HG02981 (cell line): ENCODE data around the gene SGO2.
A peak's percentile ranks its signal among the peaks of the same experiment; 100 is the strongest.
"Not testable (repeated sequence)": the region's sequence is repeated elsewhere in the genome, so short reads cannot be mapped to it uniquely, and the experiment has no call there.

Experiments
- ATAC-seq: cut with Tn5 transposase; IDR thresholded peaks from one replicate; pipeline ENCODE4 v1.9.1; 2021; ENCODE audit warnings: mild to moderate bottlenecking, moderate library complexity; ENCODE audit not compliant: unreplicated experiment

SGO2 gene

DNA sequence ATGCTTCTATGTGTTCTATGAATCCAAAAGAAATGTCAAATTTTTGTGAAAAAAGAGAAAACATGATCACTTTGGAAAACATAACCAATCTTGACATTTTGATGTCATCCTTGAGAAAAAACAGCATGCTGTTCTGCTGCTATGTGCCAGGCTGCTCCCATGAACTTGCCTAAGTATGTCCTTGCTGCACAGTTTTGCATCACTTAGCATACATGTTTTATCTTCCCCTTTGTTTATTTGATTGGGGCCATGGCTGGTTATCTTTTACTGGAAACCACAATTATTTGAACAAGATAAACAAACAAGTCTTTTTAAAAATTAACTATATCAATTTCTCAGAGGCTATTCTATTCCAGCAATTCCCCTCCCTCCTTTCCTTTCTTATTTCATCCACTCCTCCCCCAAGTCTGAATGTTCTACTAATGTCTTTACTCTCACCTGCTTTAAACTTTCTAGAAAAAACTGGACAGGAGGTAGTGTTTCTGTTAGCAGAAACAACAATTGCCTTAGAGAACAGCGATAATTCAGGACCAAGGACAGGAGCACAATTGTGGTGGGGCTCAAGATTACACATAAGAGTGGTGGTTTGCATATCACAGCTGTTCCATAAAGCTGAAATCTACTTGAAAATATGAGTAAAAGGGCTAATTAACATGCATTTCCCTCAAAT, 66.5 kb downstream of the SGO2 start:
- ATAC-seq, result no peak

DNA sequence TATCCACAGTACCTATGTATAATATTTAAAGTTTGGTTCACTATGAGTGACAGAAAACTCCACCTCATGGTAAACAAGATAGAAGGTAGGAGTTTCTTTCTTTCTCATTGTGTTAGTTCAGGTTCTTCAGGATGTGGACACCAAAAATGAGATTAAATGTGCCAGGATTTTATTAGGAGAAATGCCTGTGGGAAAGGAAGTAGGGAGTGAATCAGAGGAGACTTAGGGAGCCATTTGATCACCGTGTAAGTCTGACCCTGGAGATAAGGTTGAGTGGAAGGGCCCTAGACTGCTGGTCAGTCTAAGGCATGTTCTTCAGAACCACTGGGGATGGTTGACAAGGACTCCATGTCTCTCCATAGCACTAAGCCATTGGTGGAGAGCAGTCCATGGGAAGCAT, 67.9 kb downstream of the SGO2 start:
- no peak for ATAC-seq

DNA sequence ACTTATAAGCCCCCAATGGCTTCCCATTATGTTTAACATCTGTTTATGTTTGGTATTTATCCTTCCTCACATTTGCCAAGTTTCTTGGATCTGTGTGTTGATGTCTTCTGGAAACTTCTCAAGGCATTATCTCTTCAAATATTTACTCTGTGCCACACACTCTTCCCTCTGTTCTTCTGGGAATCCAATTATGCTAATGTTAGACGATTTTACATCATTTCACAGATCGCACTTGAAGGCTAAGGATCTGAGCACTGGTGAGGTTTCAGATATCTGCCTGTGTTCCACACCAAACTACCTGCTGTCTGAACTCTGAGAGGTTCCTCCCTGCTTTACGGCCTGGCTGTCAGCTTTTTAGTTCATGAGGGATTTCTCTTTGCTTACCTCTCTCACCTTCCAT, 69.9 kb downstream of the SGO2 start:
- no peak for ATAC-seq

GRCh38 chr2:200596774-200597570, 71.0 kb downstream of the SGO2 start:
- ATAC-seq, result no peak

DNA sequence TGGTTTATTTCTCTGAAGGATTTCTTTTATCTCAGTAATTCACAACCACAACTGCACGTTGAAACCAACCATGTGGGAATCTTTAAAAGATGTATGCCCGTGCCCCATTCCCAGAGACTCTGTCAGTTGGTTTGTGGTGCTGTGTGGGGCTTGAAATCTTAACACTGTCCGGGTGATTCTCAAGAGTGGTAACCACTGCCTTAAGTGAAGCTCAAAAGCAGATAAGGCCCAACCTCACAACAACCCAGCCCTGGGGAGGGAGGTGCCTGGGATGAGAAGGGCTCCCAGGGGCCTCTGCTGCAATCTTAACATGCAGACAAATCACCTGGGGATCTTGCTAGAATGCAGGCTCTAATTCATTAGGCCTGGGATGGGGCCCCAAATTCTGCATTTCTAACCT, 73.2 kb downstream of the SGO2 start:
- ATAC-seq, result no peak

DNA sequence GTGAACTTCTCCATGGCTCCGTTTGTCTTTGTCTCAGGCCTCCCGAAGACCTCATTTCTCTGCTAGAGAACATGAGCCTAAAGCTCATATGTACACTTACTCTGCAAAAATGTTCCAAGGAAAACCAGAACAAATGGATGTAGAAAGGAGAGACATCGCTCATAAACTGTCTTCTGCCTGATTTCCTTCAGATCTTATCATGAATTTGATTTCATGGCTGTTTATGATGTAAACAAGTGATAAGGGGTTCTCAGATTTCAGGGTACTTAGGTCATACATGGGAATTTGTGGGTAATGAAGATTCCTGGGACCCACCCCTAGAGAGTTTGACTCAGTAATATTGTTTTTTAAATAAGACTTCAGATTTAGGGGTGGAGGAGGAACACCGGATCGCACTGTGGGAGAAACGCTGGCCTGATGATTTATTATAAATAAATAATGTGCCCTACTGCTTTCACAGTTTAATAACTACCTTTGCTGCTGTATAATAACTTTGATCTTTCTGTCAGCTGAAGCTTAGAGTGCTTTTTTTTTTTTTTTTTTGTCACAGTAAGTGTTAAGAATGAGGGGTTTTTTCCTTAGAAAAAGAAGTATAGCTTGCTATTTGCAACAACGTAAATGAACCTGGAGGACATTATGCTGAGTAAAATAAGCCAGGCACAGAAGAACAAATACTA, 74.7 kb downstream of the SGO2 start:
- ATAC-seq, result no peak

- ATAC-seq, result no peak
These were observed 76.6 kb downstream of the SGO2 start for GRCh38 chr2:200602584-200602983.

GRCh38 chr2:200603972-200604371, 78.0 kb downstream of the SGO2 start:
- no peak for ATAC-seq

DNA sequence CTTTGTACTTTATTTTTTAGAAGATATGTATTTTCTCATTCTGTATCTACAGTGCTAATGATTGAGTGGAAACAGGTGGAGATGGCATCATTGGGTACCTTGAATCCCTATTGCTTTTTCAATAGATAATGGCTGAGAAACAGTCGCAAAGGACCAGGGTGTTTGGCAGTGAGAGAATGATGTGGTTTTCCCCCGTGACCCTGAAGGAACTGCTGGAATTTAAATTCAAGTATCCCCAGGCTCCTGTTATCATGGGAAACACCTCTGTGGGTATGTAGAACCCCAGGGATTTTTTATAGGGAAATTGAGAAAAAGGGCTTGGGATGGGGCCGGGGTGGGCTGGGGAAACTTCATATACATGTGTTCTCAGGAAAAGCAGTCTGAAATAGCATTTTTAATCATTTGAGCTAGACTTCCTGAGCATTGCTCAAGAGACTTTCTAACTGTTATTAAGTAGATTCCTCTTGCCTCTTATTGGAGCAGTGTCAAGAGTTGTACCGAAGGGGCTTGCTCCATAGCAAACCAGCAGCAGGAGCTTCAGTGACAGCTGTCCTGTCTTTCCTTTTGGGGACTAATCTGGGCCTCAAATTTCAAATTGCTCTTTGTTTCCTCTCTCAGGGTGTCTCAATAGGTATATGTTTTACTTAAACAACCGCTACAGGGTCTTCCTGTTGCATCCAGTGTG, 78.7 kb downstream of the SGO2 start:
- no peak for ATAC-seq

DNA sequence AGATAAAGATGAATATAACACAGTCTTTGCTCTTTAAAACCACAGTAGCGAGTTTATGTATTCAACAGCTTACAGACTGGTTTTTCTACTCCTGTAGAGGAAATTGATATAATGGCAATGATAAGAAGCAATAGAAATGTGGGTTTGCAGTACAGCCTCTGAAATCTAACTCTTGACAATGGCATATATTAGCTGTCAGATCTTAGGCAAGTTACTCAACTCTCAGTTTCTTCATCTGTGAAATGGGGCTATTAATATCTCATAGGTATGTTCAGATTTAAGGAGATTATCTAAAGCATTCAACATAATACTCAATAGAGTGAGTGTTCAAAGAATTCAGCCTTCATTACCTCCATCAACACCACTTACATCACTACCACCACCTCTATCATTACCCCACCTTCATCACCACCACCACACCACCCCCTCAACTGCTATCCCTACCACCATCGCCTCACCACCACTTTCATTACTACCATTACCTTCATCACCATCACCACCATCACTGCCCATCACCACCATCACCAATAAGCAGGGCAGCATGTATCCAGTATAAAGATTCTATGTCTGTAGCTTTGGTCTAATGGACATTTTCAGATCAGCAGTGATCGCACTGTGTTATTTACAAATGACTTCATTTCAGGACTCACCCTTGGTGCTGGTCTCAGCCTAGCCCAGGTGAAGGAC, 82.5 kb downstream of the SGO2 start:
- ATAC-seq, result no peak

- ATAC-seq, result no peak
These were observed 83.1 kb downstream of the SGO2 start for GRCh38 chr2:200609028-200609614.

DNA sequence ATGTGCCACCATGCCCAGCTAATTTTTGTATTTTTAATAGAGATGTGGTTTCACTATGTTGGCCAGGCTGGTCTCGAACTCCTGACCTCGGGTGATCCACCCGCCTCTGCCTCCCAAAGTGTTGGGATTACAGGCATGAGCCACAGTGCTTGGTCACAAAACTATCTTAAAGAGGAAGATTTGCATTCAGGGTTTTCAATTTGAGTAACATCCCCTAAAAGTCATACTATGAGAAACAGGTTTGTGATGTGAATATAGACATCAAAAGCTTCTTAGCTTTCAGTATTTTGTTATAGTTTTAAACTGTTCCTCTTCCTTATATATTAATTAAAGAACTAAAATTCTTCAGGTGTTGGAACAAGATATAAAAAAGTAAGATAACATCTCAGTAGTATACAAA, 84.2 kb downstream of the SGO2 start:
- ATAC-seq, result not testable (repeated sequence)

- ATAC-seq, result no peak
These were observed 87.7 kb downstream of the SGO2 start for GRCh38 chr2:200613692-200614091.

DNA sequence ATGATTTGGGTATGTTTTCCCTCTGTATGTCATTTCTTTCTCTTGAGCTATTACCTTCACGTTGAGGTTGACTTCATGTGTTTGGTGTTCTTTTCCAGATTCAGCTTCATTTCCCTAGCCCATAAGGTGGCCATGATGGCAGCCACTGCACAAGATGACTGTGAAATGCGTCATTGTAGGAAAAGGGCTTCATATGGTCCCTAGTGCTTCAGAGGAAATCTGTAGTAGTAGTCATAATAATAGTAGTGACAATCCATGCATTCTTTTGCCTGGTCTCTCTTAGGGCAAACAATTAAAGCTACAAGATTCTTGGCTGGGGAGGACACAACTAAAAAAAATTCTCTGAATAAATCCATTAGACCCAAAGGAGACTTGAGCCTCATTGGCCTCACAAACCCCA, 88.2 kb downstream of the SGO2 start:
- no peak for ATAC-seq

GRCh38 chr2:200615247-200615646, 89.2 kb downstream of the SGO2 start:
- peak; percentile 63 for ATAC-seq

- no peak for ATAC-seq
These were observed 90.2 kb downstream of the SGO2 start for GRCh38 chr2:200616193-200616592.

- no peak for ATAC-seq
These were observed 90.6 kb downstream of the SGO2 start for GRCh38 chr2:200616656-200617055.

GRCh38 chr2:200617156-200618053, 91.4 kb downstream of the SGO2 start:
- no peak for ATAC-seq

GRCh38 chr2:200618054-200618419, 92.0 kb downstream of the SGO2 start:
- ATAC-seq, result no peak
